CD4-positive, alpha-beta T cell treated with Interleukin-4 for 1 hour (primary cell): Measurements from ENCODE around the gene LETM1.

Experiments
- DNase-seq, 2 donors: peaks; one replicate each; pipeline ENCODE4 v3.0.0-alpha.2; 2020 to 2022

The LETM1 gene

DNA sequence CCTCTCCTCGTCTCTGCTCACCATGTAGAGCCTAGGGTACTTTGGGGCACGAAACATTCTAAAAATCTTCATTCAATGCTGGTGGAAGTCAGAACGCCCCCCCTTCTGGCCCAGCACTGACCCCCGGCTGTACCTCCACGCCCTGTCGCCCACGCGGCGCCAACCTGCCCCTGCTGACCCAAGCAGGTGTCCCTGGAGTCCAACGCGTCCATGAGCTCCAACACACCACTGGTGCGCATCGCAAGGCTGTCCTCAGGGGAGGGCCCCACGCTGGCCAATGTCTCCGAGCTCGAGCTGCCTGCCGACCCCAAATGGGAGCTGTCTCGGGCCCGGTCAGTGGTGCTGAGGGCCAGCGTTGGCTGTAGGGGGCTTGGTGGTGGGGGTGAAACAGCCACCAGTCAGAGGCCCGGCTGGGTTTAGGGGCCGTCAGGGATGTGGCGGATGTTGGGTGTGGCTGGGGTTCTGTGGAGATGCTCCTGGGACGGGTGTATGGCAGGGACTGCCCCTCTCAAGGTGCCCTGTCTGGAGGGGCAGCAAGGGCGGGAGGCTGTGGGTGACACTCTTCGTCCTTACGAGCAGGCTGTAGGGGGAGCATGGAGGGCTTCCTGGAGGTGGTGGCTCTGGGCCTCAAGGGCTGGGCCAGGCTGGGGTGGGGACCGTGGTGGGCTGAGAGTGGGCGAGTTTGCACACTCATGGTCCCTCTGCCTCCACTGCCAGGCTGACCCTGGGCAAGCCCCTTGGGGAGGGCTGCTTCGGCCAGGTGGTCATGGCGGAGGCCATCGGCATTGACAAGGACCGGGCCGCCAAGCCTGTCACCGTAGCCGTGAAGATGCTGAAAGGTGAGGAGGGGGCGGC lies 51.1 kb downstream of the LETM1 start:
- DNase-seq, result no peak

DNA sequence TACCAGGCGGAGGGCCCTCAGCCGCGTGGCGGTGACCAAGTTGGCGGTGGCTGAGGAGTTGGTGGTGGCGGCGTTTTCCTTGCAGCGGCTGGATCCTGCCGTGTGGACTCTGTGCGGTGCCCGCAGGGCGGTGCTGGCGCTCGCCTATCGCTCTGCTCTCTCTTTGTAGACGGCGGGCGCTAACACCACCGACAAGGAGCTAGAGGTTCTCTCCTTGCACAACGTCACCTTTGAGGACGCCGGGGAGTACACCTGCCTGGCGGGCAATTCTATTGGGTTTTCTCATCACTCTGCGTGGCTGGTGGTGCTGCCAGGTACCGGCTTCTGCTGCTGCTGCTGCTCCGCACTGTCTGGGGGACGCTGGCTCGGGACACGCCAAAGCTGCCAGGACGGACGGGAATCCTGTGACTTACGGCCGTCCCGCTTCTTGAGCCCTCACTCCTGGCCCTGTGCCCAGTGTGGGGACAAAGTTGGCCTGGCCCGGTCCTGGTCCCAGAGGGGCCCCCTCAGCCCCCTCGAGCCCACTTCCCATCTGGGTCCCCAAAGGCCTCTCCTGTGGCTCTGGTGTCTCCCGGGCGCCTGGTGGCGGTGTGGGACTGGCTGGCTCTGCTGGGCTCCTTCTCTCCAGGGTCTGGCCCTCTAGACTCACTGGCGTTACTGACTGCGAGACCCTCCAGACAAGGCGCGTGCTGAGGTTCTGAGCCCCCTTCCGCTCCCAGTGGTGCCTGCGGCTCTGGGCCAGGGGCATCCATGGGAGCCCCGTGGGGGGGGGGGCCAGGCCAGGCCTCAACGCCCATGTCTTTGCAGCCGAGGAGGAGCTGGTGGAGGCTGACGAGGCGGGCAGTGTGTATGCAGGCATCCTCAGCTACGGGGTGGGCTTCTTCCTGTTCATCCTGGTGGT lies 52.2 kb downstream of the LETM1 start:
- DNase-seq, result no peak

DNA sequence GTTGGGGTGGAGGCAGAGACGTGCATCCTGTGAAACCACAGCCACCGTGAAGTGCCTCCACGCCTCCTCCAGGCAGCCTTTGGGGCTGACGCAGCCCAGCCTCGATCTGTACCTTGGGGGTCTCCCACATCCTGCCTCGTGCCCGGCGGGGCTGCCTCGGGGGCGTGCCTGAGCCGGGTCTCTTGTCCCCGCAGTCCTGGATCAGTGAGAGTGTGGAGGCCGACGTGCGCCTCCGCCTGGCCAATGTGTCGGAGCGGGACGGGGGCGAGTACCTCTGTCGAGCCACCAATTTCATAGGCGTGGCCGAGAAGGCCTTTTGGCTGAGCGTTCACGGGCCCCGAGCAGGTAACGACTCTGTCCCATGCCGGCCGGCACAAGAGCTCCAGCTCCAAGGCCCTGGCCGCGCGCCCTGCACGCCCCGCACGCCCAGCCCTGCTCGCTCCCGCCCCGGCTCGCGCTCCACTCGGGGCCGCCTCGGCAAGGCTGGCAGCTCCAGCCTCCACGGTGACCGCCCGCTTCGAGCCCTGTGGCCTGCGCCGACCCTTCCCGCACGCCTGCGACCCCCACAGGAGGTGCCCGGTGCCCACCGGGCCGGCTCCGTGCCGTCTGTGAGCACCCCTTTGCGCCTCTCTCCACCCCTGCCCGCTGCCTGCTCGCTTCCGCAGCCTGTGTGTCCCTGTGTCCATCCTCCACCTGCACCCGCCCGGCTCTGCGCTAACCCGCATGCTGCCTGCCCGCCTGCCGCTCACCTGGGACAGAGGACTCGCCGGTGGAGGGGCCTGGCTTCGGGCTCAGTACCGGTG lies 53.0 kb downstream of the LETM1 start:
- no peak for DNase-seq

DNA sequence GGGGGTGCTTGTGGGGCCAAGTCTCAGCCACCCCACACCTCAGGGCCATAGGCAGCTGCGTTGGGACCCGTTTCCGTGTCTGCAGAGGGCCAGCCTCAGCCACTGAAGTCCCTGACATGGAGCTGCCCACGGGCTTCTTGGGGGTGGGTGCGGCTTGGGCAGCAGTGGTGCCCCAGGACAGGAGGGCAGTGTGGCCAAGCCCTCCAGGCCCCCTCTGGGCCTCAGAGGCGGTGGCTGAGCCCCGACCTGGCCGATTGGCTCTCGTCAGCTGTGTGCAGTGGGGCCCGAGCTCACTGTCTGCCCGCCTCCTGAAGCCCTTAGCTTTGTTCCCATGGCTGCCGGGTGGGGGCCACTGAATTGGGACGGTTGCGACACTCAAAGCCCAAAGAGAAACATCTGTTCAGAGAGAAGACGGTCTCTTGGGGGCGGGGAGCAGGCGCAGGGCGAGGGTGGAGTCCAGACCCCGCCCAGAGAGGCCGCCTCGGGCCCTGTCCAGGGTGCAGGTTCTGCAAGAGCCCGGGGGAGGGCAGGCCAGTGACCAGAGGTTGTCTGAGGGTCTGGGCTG lies 53.7 kb downstream of the LETM1 start:
- no peak for DNase-seq

DNA sequence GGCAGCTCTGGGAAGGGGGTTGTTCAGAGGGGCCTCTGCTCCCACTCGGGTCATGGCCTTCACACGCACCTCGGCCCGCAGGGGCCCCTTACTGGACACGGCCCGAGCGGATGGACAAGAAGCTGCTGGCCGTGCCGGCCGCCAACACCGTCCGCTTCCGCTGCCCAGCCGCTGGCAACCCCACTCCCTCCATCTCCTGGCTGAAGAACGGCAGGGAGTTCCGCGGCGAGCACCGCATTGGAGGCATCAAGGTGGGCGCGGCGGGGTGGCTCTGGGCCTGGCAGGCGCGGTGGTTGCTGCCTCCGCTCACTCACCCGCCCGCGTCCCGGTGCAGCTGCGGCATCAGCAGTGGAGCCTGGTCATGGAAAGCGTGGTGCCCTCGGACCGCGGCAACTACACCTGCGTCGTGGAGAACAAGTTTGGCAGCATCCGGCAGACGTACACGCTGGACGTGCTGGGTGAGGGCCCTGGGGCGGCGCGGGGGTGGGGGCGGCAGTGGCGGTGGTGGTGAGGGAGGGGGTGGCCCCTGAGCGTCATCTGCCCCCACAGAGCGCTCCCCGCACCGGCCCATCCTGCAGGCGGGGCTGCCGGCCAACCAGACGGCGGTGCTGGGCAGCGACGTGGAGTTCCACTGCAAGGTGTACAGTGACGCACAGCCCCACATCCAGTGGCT lies 54.5 kb downstream of the LETM1 start:
- DNase-seq, result no peak

DNA sequence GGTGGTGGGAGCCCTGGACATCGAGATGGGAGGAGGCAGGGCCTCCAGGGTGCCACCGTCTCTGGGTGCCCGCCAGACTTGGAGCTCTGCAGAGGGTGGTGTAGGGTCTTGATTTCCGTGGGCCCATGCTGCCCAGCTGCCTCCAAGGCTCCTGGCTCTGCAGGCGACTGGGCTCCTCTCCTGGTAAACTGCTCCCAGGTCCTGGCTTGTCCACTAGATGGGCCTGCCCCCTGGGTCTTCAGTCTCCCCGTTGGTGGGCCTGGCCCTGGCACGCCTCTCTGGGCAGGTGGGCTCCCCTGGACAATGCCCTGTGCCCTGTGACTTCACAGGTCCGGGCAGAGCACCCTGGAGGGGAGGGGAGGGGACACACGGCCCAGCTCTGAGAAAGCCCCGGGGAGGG lies 55.2 kb downstream of the LETM1 start:
- no peak for DNase-seq

DNA sequence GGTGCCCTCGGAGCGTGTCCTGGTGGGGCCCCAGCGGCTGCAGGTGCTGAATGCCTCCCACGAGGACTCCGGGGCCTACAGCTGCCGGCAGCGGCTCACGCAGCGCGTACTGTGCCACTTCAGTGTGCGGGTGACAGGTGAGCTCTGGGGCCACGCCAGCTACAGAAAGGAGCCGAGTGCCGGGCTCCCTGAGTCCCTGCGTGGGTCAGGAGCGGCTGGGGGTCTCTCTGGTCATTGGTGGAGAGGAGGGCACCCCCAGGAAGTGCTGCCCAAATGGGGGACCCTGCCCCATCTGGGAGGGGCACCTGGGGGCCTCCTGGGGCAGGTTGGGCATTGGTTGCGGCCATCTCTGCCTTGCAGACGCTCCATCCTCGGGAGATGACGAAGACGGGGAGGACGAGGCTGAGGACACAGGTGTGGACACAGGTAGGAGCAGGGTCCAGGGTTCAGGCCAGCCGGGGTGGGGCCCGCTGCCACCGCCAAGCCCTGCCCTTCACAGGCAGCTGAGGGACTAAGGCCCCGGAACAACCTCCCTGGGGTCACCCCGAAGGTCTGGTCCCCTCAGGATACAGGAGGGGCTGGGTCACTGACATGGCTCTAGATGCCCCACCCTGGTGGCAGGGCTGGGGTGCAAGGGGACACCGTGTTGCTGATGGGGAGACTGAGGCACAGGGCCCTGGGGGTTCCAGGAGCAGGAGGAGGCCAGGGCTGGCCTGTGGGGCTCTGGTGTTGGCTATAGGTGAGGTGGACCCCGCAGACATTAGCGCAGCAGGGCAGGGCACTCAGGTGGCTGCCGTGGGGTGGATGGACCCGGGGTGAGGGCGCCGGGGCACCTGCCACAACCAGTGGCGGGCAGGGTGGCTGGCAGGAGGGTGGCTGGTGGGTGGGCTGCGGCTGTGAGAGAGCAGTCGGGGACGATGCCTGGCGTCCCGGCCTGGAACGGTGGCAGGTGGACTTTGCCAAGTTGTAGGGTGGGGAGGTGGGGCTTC lies 56.3 kb downstream of the LETM1 start:
- no peak for DNase-seq

DNA sequence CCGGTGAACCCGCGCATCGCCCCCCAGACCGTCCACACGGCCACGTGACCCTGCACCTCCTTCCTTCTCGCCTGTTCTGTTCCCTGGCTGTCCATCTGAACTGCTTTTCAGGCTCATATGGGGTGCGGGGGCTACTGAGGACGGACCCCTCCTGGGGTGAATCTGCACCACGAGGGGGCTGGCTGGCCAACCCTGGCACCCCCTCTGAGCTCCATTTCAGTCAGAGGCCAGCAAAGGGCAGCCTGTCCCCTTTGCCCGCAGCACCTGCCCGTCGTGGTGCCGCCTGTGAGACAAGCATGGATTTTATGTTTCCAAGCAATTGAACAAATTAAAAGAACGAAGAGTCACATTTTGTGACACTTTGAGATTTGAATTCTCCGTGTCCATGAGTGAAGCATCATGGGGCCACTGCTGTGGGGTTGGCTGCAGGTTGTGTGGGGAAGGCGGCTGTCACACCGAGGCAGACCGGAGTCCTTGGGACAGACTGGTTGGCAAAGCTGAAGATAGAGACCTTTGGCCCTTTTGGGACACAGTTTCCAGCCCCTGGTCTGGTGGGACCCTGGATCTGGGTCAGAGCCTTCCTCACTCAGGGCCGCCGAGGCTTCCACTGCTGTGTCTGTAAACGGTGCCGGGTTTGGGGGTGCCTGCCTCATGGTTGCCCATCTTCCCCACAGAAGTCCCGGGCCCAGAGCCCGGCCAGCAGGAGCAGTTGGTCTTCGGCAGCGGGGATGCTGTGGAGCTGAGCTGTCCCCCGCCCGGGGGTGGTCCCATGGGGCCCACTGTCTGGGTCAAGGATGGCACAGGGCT lies 57.2 kb downstream of the LETM1 start:
- no peak for DNase-seq

DNA sequence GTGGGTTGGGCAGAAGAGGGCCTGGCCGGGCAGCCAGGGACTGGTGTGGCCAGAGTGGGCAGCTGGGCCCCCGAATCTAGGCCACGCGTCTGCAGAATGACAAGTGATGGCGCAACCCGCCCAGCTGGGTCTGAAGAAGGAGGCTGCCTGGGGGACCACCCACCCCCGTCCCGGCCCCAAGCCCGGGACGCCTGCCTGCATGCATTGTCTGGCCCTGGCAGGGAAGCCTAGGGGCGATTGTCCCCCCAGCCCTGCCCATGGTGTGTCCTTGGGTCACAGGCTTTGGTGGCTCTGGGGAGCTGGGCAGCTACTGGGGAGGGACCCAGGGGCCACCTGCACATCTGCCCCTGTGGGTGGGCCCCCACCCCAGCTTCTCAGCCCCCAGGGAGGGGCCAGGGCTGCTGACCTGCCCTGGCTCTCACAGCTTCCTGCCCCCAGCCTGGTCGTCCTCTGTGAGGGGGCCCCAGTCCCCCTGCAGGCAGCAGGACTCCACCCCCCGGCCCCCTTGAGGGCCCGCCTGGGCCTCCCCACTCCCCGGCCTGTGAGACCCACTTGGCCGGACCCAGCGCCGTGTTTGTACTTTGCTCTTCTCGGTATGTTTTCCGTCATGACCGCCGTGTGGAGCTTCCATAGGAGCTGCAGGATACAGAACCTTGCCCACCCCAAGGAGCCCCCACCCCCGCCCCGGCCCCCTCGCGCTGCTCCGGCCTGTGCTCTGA lies 57.9 kb downstream of the LETM1 start:
- DNase-seq, result no peak

DNA sequence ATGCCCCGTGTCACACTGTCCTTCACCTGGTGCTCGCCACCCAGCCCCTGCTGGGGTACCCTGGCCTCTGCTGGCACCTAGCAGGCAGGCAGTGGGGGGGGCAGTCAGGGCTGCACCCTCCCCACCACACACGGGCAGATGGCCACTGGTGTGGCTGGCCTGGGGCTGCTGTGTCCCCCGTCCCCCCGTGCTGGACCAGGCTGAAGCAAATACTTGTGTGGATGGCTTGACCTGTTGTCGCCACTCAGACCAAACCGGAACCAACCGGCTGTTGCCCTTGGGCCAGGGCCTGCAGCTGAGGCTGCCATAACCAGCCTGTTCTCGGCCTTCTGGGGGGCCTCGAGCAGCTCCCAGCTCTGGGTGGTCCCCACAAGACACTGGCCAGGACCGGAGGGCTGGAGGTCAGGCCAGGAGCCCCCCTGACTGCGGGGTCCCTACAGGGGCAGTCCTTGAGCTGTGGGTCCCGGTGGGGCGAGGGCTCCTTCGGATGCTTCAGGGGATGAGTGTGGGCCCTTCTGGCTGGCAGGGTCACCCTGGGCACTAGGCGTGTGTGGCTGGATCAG lies 58.6 kb downstream of the LETM1 start:
- DNase-seq, result no peak

DNA sequence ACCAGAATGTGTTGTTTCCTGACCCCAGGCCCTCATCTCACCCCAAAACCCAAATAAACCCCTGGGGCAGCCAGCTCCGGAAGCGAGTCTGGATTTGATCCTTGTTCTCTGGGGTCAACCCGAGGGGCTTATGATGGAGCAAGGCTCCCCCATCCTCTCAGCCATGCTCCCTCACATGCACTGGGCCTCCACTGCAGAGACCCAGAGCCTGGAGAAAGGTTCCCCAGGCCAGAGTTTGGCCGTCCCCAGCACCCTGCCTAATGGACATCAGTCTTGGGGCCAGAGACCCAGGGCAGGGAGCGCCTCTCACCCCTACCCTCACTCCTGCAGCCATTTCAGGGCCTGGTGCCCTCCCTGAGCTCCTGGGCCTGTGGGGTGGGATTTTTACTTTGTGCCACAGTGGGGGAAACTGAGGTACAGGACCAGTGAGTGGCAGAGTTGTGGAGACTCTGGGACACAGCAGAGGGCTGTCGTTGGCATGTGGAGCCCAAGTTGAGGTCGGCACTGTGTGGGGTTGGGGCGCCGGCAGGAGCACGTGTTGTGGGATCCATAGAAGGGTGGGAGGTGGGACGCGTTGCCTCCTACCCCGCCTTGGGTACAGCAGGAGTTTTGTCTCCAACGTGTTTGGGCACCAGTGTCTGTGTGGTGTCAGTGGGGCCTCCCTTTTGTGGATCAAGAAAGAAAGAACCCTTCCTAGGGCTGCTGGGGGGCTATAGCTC lies 59.3 kb downstream of the LETM1 start:
- DNase-seq, result no peak

DNA sequence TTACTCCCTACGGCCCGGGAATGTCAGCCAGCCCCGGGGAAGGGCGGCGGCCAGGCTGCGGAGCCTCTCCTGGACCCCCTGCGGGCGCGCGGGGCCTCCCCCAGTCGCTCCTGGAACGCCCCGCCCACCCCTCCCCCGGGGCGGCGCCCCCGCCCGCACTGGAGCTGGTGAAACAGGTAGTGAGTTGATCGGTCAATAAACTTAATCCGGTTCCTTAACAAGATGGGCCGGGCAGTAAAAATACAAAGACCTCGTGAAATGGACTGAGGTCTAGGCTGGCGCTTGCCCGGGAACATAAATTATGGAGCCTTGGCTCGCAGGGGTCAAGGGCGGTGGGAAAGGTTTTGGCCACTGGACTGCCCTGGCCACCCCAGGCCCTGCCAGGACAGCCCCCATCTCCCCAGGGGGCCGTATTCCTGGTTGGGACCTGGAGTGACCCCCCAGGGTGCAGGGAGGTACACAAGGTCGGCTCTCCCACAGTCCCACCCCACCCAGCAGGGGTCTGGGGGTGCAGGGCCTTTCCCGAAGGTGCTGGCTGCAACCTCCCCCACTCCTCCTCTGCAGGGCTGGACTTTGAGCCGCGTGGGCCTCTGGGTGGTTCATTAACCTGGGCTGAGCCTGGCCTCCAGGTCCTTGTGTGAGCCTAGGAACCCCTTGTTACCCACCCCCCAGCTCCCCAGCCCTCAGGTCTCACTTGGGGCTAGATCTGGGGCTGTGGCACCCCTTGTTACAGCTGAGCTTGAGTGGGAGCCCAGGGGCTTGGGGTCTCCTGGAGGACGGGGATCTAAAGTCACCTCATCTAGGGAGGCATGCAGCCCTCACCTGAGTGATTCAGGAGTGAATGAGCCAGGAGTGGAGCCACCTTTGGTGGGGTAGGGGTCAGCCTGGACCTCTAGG lies 60.4 kb downstream of the LETM1 start:
- no peak for DNase-seq

DNA sequence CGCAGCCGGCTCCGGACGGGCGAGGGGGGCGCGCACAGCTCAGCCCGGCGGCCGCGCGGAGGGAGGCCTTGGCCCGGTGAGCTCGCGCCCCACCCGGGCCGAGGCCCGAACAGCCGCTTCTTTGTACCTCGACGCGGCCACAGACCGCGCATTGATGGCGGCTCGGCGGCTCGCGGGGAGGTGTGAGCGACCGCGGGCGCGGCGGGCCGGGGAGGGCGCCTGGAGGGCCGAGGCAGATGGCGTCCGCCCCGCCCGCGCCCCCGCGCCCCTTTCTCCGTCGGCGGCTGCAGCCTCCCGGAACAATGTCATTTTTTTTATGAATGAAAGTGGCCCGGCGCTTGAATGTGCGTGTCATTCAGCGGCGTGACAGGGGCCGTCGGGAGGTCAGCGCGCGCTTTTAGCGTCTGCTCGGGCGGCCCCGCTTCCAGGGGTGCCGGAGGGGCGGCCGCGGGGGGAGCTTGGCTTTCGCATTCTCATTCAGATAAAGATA lies 61.1 kb downstream of the LETM1 start:
- DNase-seq, result no peak

DNA sequence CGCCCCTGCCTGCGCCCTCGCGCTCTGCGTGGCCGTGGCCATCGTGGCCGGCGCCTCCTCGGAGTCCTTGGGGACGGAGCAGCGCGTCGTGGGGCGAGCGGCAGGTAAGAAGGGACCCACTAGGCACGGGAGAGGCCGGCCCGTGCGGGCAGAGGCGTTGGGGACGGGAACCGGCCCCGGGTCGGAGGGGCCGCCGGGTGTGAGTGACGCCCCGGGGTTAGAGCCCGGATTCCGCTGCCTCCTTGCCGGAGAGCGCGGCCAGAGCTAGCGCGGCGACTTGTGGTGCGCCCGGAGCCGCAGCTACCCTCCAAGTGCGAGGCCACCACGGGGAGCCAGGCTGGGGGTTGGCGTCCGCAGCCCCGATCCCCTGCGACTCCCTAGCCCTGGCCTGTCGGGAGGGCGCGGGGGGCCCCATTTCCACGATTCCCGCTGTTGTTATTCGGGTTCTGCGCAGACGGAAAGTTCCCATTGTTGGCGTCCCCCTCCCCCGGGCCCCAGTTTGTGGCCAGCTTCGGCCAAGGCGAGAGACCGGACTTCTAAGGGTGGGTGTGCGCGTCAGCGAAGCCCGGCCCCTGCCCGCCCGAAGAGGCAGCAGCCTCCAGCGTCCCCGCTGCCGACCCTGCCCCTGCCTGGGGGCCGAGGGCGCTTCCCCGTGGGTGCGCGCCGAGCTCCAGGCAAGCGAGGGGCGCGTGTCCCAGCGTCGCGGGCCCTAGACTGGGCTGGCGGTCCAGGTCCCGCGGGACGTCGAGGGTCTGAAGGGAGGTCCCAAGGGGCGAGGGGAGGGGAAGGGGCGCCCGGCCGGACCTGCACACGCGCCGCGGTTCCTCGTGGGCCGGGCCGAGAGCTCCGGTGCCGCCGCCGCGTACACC lies 61.8 kb downstream of the LETM1 start:
- no peak for DNase-seq

DNA sequence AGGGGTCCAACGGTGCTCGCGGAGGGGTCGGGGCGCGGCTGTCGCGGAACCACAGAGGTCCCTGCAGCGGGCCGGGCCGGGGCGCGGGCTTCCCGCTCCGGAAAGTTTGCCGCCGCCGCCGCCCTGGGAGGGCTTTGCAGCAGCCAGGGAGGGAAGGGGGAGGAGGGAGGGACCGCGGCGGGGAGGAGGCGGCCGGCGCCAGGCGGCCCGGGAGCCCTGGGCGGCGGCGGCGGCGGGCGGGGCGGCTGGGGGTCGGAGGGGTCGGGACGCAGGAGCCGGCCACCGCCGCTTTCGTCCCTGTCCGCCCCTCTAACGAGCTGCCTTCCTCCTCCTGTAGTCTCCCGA lies 62.5 kb downstream of the LETM1 start:
- DNase-seq, result peak in 1 of 2 donors; percentile 51
